ENCODE measurements around the gene TSPAN15. TPM values are rescaled to one million over a fixed set of nuclear protein-coding genes. Genes with fewer than 3 reads are reported as not detected.

TSPAN15 gene
- total RNA-seq, 2 experiments from 2014 or later = 2.4 to 3.1 TPM

- Histone ChIP-seq H2AFZ (ENCODE audit: low read length) (no peak overlapping the region), H3K4me1 (ENCODE audit: insufficient read depth, low read length, poor library complexity, severe bottlenecking) (peaks cover 3% of the 10 kb centered on the region), H3K36me3 (ENCODE audit: insufficient read depth, low read length) (no peaks in the 10 kb centered on the region), H3K4me2 (ENCODE audit: low read length) (no peak overlapping the region), H3K4me3 (ENCODE audit: low read depth, low read length, poor library complexity, severe bottlenecking) (no peak overlapping the region), H3K9me3 (ENCODE audit: low read length) (no peaks in the 10 kb centered on the region), H3K27ac (ENCODE audit: low read depth, low read length, poor library complexity, severe bottlenecking) (no peak overlapping the region), H3K9me2 (ENCODE audit: insufficient read depth, low read length) (no peaks in the 10 kb centered on the region), H4K20me1 (ENCODE audit: insufficient read depth, low read length) (no peaks in the 10 kb centered on the region), H3K79me2 (ENCODE audit: insufficient read depth, low read depth, low read length) (no peaks in the 10 kb centered on the region)
- no TSS peak for BruUV-seq (replicated peaks)
- intact Hi-C loops (cut with micrococcal nuclease; ENCODE audit: unreplicated experiment) = no loop called here
- POLR2A ChIA-PET = interaction anchor here (0.9 to 1.2 kb wide), 2 partner anchors 9 to 11 kb away, joined by 3 read pairs; no protein-coding TSS in a partner anchor
- CTCF ChIA-PET (ENCODE audit: unreplicated experiment) = no interaction called here
- no peak for DNase-seq (ENCODE audit: low spot score)
- no peak for TF ChIP-seq CTCF (conservative IDR thresholded peaks at IDR 0.05; ENCODE audit: low read length)
- no peak for TF ChIP-seq EZH2phosphoT487 (IDR thresholded peaks at IDR 0.05; ENCODE audit: borderline replicate concordance, low read depth, low read length)
Observed at GRCh38 chr10:69457771-69458237, 6.5 kb downstream of the TSPAN15 start.

- Histone ChIP-seq H3K4me1 (ENCODE audit: insufficient read depth, low read length, poor library complexity, severe bottlenecking) (peaks cover 3% of the 10 kb centered on the region), H3K4me3 (ENCODE audit: low read depth, low read length, poor library complexity, severe bottlenecking) (no peak overlapping the region), H3K9me2 (ENCODE audit: insufficient read depth, low read length) (no peaks in the 10 kb centered on the region), H3K4me2 (ENCODE audit: low read length) (no peak overlapping the region), H2AFZ (ENCODE audit: low read length) (no peak overlapping the region), H3K36me3 (ENCODE audit: insufficient read depth, low read length) (no peaks in the 10 kb centered on the region), H3K79me2 (ENCODE audit: insufficient read depth, low read depth, low read length) (no peaks in the 10 kb centered on the region), H3K9me3 (ENCODE audit: low read length) (no peaks in the 10 kb centered on the region), H3K27ac (ENCODE audit: low read depth, low read length, poor library complexity, severe bottlenecking) (no peak overlapping the region), H4K20me1 (ENCODE audit: insufficient read depth, low read length) (no peaks in the 10 kb centered on the region)
- BruUV-seq (replicated peaks) = no TSS peak
- POLR2A ChIA-PET = interaction anchor here (0.9 to 1.2 kb wide), 2 partner anchors 9 to 11 kb away, joined by 3 read pairs; no protein-coding TSS in a partner anchor
- intact Hi-C loops (cut with micrococcal nuclease; ENCODE audit: unreplicated experiment) = no loop called here
- CTCF ChIA-PET (ENCODE audit: unreplicated experiment) = no interaction called here
- no peak for TF ChIP-seq EZH2phosphoT487 (IDR thresholded peaks at IDR 0.05; ENCODE audit: borderline replicate concordance, low read depth, low read length)
- no peak for TF ChIP-seq CTCF (conservative IDR thresholded peaks at IDR 0.05; ENCODE audit: low read length)
- DNase-seq (ENCODE audit: low spot score) = no peak
Observed at GRCh38 chr10:69458430-69459100, 7.3 kb downstream of the TSPAN15 start.

- H3K4me1 ChIP-seq (ENCODE audit: insufficient read depth, low read length, poor library complexity, severe bottlenecking) = peaks cover 3% of the 10 kb centered on the region
- no peaks in the 10 kb centered on the region for H3K9me2 ChIP-seq (ENCODE audit: insufficient read depth, low read length)
- intact Hi-C loops (cut with micrococcal nuclease; ENCODE audit: unreplicated experiment) = no loop called here
- H3K4me3 ChIP-seq (ENCODE audit: low read depth, low read length, poor library complexity, severe bottlenecking) = no peak overlapping the region
- POLR2A ChIA-PET = no interaction called here
- no peaks in the 10 kb centered on the region for H3K36me3 ChIP-seq (ENCODE audit: insufficient read depth, low read length)
- H2AFZ ChIP-seq (ENCODE audit: low read length) = no peak overlapping the region
- no peak for TF ChIP-seq EZH2phosphoT487 (IDR thresholded peaks at IDR 0.05; ENCODE audit: borderline replicate concordance, low read depth, low read length)
- no peak for TF ChIP-seq CTCF (conservative IDR thresholded peaks at IDR 0.05; ENCODE audit: low read length)
- DNase-seq (ENCODE audit: low spot score) = no peak
- CTCF ChIA-PET (ENCODE audit: unreplicated experiment) = no interaction called here
- no peak overlapping the region for H3K27ac ChIP-seq (ENCODE audit: low read depth, low read length, poor library complexity, severe bottlenecking)
- H3K79me2 ChIP-seq (ENCODE audit: insufficient read depth, low read depth, low read length) = no peaks in the 10 kb centered on the region
- no peaks in the 10 kb centered on the region for H3K9me3 ChIP-seq (ENCODE audit: low read length)
- no peak overlapping the region for H3K4me2 ChIP-seq (ENCODE audit: low read length)
- no TSS peak for BruUV-seq (replicated peaks)
- no peaks in the 10 kb centered on the region for H4K20me1 ChIP-seq (ENCODE audit: insufficient read depth, low read length)
Observed at GRCh38 chr10:69459101-69459790, 8.0 kb downstream of the TSPAN15 start.
